GM12878 (cell line): ENCODE results near the gene MEI1. TPM values are rescaled to one million over a fixed set of nuclear protein-coding genes. Genes with fewer than 3 reads are reported as not detected.
A peak's percentile ranks its signal among the peaks of the same experiment; 100 is the strongest.

Source experiments
- EP300 ChIP-seq, 2 experiments: fragments of 150-350 bp in 1 of 2; IDR thresholded peaks; 2 replicates each; pipeline ENCODE4 v1.6.1; 2011 to 2012; ENCODE audit warnings: low read depth in 2 of 2, low read length in 2 of 2, borderline replicate concordance in 1 of 2, improper control_type of control experiment in 1 of 2, inconsistent platforms in 1 of 2; ENCODE audit not compliant: control insufficient read depth in 1 of 2
- HDAC6 ChIP-seq: fragments of 200-600 bp; sonication (generic); IDR thresholded peaks from one replicate; pipeline ENCODE4 v1.8.0; 2017; ENCODE audit warnings: antibody characterized with exemption; ENCODE audit not compliant: unreplicated experiment
- HDGF ChIP-seq: fragments of 450-650 bp; IDR thresholded peaks from 2 replicates; pipeline ENCODE4 v1.6.1; 2016; ENCODE audit warnings: antibody characterized with exemption
- JUNB ChIP-seq: IDR thresholded peaks from 2 replicates; pipeline ENCODE4 v1.6.1; 2016; ENCODE audit warnings: antibody characterized with exemption, mild to moderate bottlenecking
- MTA2 ChIP-seq: fragments of 450-650 bp; IDR thresholded peaks from 2 replicates; pipeline ENCODE4 v1.6.1; 2016; ENCODE audit warnings: low read depth, mild to moderate bottlenecking, moderate library complexity
- NBN ChIP-seq: fragments of 450-650 bp; IDR thresholded peaks from 2 replicates; pipeline ENCODE4 v1.6.1; 2016
- NR2C2 ChIP-seq: IDR thresholded peaks from 2 replicates; pipeline ENCODE4 v1.6.1; 2011; ENCODE audit warnings: borderline replicate concordance, low read depth; ENCODE audit not compliant: control insufficient read depth, insufficient read length
- RELA ChIP-seq: fragments of 450-650 bp; IDR thresholded peaks from 2 replicates; pipeline ENCODE4 v1.8.0; 2014; ENCODE audit warnings: borderline replicate concordance; ENCODE audit not compliant: partially characterized antibody
- RUNX3 ChIP-seq: IDR thresholded peaks from 2 replicates; pipeline ENCODE4 v1.6.1; 2012; ENCODE audit warnings: low read length, inconsistent platforms
- SMARCA5 ChIP-seq: fragments of 450-650 bp; IDR thresholded peaks from 2 replicates; pipeline ENCODE4 v1.6.1; 2017; ENCODE audit warnings: mild to moderate bottlenecking
- SREBF1 ChIP-seq: IDR thresholded peaks from 2 replicates; pipeline ENCODE4 v1.6.1; 2012; ENCODE audit warnings: mild to moderate bottlenecking, low read length
- SREBF2 ChIP-seq: IDR thresholded peaks from 2 replicates; pipeline ENCODE4 v1.6.1; 2012; ENCODE audit warnings: mild to moderate bottlenecking, low read length
- polyA plus RNA-seq, 11 experiments: library from polyadenylated mRNA; depleted of rRNA in 4 of 11; unstranded in 6 of 11; stranded (reverse) in 5 of 11; fragments of >200 nt; fragmentation: Nextera tagmentation in 4 of 11; fragmentation: Illumina TruSeq in 1 of 11; extraction: Ambion mirVana in 4 of 11; extraction: Trizol in 1 of 11; gene quantifications; 1 replicate in 1 of 11; 2 replicates in 10 of 11; pipeline versions ENCODE4 v1.2.1 to v1.2.3, GENCODE V29; 2011 to 2016; ENCODE audit warnings: inconsistent platforms in 2 of 11, missing spikeins in 2 of 11, low read depth in 1 of 11
- total RNA-seq, 4 experiments: library from RNA; depleted of rRNA in 3 of 4; stranded (reverse); fragments of >200 nt in 3 of 4; fragmentation: Illumina TruSeq in 1 of 4; extraction: Trizol in 1 of 4; gene quantifications; 2 replicates each; pipeline versions ENCODE4 v1.2.1 to v1.2.3, GENCODE V29; 2013 to 2021
- TF ChIP-seq, protein P1 (sequence below), 3 experiments: IDR thresholded peaks in 2 of 3; conservative IDR thresholded peaks in 1 of 3; 2 replicates each; pipeline ENCODE4 v1.5.1; 2011; ENCODE audit warnings: low read depth in 3 of 3, low read length in 3 of 3, mild to moderate bottlenecking in 3 of 3, control low read depth in 2 of 3, moderate library complexity in 2 of 3, inconsistent platforms in 1 of 3, mixed read lengths in 1 of 3; ENCODE audit not compliant: control insufficient read depth in 2 of 3, insufficient read depth in 1 of 3; ENCODE audit errors: extremely low read depth in 1 of 3
- TF ChIP-seq, protein P2 (sequence below): fragments of 450-650 bp; IDR thresholded peaks from 2 replicates; pipeline ENCODE4 v1.6.1; 2018; ENCODE audit warnings: borderline replicate concordance, mild to moderate bottlenecking; ENCODE audit not compliant: partially characterized antibody
- TF ChIP-seq, protein P3 (sequence below): fragments of 450-650 bp; formaldehyde crosslinking; IDR thresholded peaks from 2 replicates; pipeline ENCODE4 v1.5.0; 2022; ENCODE audit warnings: mild to moderate bottlenecking, missing genetic modification characterization
- TF ChIP-seq, protein P4 (sequence below): fragments of 450-650 bp; IDR thresholded peaks from 2 replicates; pipeline ENCODE4 v1.6.1; 2017; ENCODE audit warnings: borderline replicate concordance
- TF ChIP-seq, protein P5 (sequence below): fragments of 450-650 bp; IDR thresholded peaks from 2 replicates; pipeline ENCODE4 v1.6.1; 2017; ENCODE audit warnings: antibody characterized with exemption, mild to moderate bottlenecking, moderate library complexity

Gene MEI1
- total and polyA plus RNA-seq, 10 of the 15 experiments (the other 5 are each of a cell fraction or from before 2014, with no cell fraction given) = 27.9 to 48.9 (median 35.8) TPM

DNA sequence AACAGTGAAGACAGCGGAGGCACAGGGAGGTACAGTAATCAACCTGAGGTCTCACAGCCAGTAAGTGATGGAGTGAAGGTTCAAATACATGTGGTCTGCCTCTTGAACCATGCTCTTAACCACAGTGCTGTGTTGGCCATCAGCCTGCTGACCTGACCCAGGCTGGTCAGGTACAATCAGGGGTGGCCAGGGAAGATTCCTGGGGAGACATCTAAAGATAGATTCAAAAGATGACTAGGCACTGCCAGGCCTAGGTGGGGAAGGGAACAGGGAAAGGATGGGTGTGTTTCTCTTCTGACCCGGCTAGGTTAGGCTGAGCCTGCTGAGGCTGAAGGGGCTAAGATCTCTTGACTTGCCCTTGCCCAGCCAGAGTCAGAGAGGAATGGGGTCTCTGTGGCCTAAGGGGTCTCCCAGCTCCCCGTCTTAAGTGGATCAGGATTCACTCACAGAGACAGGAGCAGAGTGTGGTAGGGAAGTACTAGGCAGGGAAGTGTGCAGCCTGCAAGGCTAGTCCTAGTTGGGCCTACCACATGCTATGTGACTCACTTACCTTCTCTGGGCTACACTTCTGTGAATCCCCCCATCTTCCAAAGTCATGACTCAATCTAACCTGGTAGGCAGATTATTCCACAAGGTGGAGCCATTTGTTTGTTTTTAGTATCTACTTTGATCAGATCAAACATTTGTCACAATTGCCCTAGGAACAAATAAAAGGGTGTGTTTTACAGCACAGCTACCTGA, 123.2 kb downstream of the MEI1 start (continued):
- TF ChIP-seq, protein P1, sequence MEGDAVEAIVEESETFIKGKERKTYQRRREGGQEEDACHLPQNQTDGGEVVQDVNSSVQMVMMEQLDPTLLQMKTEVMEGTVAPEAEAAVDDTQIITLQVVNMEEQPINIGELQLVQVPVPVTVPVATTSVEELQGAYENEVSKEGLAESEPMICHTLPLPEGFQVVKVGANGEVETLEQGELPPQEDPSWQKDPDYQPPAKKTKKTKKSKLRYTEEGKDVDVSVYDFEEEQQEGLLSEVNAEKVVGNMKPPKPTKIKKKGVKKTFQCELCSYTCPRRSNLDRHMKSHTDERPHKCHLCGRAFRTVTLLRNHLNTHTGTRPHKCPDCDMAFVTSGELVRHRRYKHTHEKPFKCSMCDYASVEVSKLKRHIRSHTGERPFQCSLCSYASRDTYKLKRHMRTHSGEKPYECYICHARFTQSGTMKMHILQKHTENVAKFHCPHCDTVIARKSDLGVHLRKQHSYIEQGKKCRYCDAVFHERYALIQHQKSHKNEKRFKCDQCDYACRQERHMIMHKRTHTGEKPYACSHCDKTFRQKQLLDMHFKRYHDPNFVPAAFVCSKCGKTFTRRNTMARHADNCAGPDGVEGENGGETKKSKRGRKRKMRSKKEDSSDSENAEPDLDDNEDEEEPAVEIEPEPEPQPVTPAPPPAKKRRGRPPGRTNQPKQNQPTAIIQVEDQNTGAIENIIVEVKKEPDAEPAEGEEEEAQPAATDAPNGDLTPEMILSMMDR (IDR thresholded peaks at IDR 0.05 in 2 of 3, conservative IDR thresholded peaks at IDR 0.05 in 1 of 3; ENCODE audit: control insufficient read depth in 2 of 3, extremely low read depth in 1 of 3, insufficient read depth in 1 of 3, low read depth in 3 of 3, low read length in 3 of 3) = peak; percentile 55 to 67 (median 59); a peak in 5 of 6 replicates
- no peak for TF ChIP-seq HDGF
- no peak for TF ChIP-seq RUNX3
- no peak for TF ChIP-seq NR2C2
- TF ChIP-seq SMARCA5 = peak; percentile 93
- TF ChIP-seq EP300 (IDR thresholded peaks at IDR 0.05; ENCODE audit: borderline replicate concordance in 1 of 2, control insufficient read depth in 1 of 2, low read depth in 2 of 2, low read length in 2 of 2) = no peak
- no peak for TF ChIP-seq HDAC6
- TF ChIP-seq MTA2 = no peak
- TF ChIP-seq, protein P2, sequence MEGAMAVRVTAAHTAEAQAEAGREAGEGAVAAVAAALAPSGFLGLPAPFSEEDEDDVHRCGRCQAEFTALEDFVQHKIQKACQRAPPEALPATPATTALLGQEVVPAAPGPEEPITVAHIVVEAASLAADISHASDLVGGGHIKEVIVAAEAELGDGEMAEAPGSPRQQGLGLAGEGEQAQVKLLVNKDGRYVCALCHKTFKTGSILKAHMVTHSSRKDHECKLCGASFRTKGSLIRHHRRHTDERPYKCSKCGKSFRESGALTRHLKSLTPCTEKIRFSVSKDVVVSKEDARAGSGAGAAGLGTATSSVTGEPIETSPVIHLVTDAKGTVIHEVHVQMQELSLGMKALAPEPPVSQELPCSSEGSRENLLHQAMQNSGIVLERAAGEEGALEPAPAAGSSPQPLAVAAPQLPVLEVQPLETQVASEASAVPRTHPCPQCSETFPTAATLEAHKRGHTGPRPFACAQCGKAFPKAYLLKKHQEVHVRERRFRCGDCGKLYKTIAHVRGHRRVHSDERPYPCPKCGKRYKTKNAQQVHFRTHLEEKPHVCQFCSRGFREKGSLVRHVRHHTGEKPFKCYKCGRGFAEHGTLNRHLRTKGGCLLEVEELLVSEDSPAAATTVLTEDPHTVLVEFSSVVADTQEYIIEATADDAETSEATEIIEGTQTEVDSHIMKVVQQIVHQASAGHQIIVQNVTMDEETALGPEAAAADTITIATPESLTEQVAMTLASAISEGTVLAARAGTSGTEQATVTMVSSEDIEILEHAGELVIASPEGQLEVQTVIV = no peak
- no peak for TF ChIP-seq SREBF2
- TF ChIP-seq NBN = 0 out of 2 replicates have a peak, but pooled peaks have one; percentile 23
- TF ChIP-seq RELA = peak; percentile 16
- TF ChIP-seq, protein P3, sequence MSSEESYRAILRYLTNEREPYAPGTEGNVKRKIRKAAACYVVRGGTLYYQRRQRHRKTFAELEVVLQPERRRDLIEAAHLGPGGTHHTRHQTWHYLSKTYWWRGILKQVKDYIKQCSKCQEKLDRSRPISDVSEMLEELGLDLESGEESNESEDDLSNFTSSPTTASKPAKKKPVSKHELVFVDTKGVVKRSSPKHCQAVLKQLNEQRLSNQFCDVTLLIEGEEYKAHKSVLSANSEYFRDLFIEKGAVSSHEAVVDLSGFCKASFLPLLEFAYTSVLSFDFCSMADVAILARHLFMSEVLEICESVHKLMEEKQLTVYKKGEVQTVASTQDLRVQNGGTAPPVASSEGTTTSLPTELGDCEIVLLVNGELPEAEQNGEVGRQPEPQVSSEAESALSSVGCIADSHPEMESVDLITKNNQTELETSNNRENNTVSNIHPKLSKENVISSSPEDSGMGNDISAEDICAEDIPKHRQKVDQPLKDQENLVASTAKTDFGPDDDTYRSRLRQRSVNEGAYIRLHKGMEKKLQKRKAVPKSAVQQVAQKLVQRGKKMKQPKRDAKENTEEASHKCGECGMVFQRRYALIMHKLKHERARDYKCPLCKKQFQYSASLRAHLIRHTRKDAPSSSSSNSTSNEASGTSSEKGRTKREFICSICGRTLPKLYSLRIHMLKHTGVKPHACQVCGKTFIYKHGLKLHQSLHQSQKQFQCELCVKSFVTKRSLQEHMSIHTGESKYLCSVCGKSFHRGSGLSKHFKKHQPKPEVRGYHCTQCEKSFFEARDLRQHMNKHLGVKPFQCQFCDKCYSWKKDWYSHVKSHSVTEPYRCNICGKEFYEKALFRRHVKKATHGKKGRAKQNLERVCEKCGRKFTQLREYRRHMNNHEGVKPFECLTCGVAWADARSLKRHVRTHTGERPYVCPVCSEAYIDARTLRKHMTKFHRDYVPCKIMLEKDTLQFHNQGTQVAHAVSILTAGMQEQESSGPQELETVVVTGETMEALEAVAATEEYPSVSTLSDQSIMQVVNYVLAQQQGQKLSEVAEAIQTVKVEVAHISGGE (CRISPR knock-in tag) = no peak
- TF ChIP-seq JUNB = no peak
- TF ChIP-seq, protein P4, sequence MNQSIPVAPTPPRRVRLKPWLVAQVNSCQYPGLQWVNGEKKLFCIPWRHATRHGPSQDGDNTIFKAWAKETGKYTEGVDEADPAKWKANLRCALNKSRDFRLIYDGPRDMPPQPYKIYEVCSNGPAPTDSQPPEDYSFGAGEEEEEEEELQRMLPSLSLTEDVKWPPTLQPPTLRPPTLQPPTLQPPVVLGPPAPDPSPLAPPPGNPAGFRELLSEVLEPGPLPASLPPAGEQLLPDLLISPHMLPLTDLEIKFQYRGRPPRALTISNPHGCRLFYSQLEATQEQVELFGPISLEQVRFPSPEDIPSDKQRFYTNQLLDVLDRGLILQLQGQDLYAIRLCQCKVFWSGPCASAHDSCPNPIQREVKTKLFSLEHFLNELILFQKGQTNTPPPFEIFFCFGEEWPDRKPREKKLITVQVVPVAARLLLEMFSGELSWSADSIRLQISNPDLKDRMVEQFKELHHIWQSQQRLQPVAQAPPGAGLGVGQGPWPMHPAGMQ = no peak
- TF ChIP-seq, protein P5, sequence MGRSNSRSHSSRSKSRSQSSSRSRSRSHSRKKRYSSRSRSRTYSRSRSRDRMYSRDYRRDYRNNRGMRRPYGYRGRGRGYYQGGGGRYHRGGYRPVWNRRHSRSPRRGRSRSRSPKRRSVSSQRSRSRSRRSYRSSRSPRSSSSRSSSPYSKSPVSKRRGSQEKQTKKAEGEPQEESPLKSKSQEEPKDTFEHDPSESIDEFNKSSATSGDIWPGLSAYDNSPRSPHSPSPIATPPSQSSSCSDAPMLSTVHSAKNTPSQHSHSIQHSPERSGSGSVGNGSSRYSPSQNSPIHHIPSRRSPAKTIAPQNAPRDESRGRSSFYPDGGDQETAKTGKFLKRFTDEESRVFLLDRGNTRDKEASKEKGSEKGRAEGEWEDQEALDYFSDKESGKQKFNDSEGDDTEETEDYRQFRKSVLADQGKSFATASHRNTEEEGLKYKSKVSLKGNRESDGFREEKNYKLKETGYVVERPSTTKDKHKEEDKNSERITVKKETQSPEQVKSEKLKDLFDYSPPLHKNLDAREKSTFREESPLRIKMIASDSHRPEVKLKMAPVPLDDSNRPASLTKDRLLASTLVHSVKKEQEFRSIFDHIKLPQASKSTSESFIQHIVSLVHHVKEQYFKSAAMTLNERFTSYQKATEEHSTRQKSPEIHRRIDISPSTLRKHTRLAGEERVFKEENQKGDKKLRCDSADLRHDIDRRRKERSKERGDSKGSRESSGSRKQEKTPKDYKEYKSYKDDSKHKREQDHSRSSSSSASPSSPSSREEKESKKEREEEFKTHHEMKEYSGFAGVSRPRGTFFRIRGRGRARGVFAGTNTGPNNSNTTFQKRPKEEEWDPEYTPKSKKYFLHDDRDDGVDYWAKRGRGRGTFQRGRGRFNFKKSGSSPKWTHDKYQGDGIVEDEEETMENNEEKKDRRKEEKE = no peak
- no peak for TF ChIP-seq SREBF1
